GM23338 (cell line): ENCODE results near the gene CACNA1G. TPM values are rescaled to one million over a fixed set of nuclear protein-coding genes. Genes with fewer than 3 reads are reported as not detected.

Experiments used
- ATAC-seq: fragments of 200-7000 bp; cut with Tn5 transposase; 3 replicates; pipeline ENCODE4 v1.9.1; 2020
- DNase-seq: peaks from one replicate; pipeline ENCODE4 v3.0.0-alpha.2; 2015; ENCODE audit warnings: low spot score
- H2AFZ ChIP-seq: fragments of 200-600 bp; sonication (generic); 2 replicates; pipeline ENCODE4 v1.8.0; 2016; ENCODE audit warnings: antibody characterized with exemption, mild to moderate bottlenecking, moderate library complexity
- H3F3A ChIP-seq: fragments of 200-600 bp; sonication (generic); replicated peaks from 2 replicates; pipeline ENCODE4 v1.8.0; 2017; ENCODE audit warnings: antibody characterized with exemption, mixed run types, low read depth
- H3K27ac ChIP-seq: fragments of 200-600 bp; sonication (generic); 2 replicates; pipeline ENCODE4 v1.6.1; 2016; ENCODE audit warnings: low read depth
- H3K27me3 ChIP-seq: fragments of 200-600 bp; sonication (generic); 2 replicates; pipeline ENCODE4 v1.8.0; 2016; ENCODE audit warnings: mild to moderate bottlenecking, mixed run types, moderate library complexity; ENCODE audit not compliant: insufficient read depth
- H3K36me3 ChIP-seq: fragments of 200-600 bp; sonication (generic); 2 replicates; pipeline ENCODE4 v1.8.0; 2016; ENCODE audit warnings: mild to moderate bottlenecking; ENCODE audit not compliant: insufficient read depth
- H3K4me1 ChIP-seq: fragments of 200-600 bp; sonication (generic); 2 replicates; pipeline ENCODE4 v1.8.0; 2016; ENCODE audit warnings: mild to moderate bottlenecking, moderate library complexity; ENCODE audit not compliant: insufficient read depth
- H3K4me2 ChIP-seq: fragments of 200-600 bp; sonication (generic); 2 replicates; pipeline ENCODE4 v1.7.1; 2017; ENCODE audit warnings: mixed run types
- H3K4me3 ChIP-seq: fragments of 200-600 bp; sonication (generic); 2 replicates; pipeline ENCODE4 v1.6.1; 2016; ENCODE audit warnings: mixed run types
- H3K79me2 ChIP-seq: fragments of 200-600 bp; sonication (generic); replicated peaks from 2 replicates; pipeline ENCODE4 v1.8.0; 2017; ENCODE audit warnings: mild to moderate bottlenecking; ENCODE audit not compliant: insufficient read depth
- H3K9me2 ChIP-seq: fragments of 200-600 bp; sonication (generic); 2 replicates; pipeline ENCODE4 v1.8.0; 2017; ENCODE audit not compliant: insufficient read depth
- H4K20me1 ChIP-seq: fragments of 200-600 bp; sonication (generic); replicated peaks from 2 replicates; pipeline ENCODE4 v1.8.0; 2017; ENCODE audit warnings: mild to moderate bottlenecking; ENCODE audit not compliant: insufficient read depth
- H3K27ac Mint-ChIP-seq: 2 replicates; pipeline ENCODE4 v1.8.0; 2020; ENCODE audit warnings: inconsistent platforms, mild to moderate bottlenecking, moderate library complexity, mixed read lengths
- H3K27me3 Mint-ChIP-seq: 3 replicates; pipeline ENCODE4 v1.8.0; 2022; ENCODE audit warnings: low read depth, mild to moderate bottlenecking, moderate library complexity, mixed read lengths, inconsistent platforms; ENCODE audit not compliant: insufficient read depth, poor library complexity
- H3K36me3 Mint-ChIP-seq: 3 replicates; pipeline ENCODE4 v1.8.0; 2021; ENCODE audit warnings: low read depth, mild to moderate bottlenecking, inconsistent platforms, moderate library complexity, mixed read lengths
- H3K4me1 Mint-ChIP-seq: 3 replicates; pipeline ENCODE4 v1.8.0; 2020; ENCODE audit warnings: mild to moderate bottlenecking, inconsistent platforms, mixed read lengths
- H3K4me3 Mint-ChIP-seq: 3 replicates; pipeline ENCODE4 v1.8.0; 2021; ENCODE audit warnings: moderate library complexity, mild to moderate bottlenecking, inconsistent platforms, mixed read lengths
- H3K9me3 Mint-ChIP-seq: 3 replicates; pipeline ENCODE4 v1.8.0; 2020; ENCODE audit warnings: moderate library complexity, mild to moderate bottlenecking, inconsistent platforms, mixed read lengths
- CREB1 ChIP-seq: fragments of 250-450 bp; sonication (Bioruptor Pico); IDR thresholded peaks from 2 replicates; pipeline ENCODE4 v1.5.0; 2020; ENCODE audit warnings: low read depth, mild to moderate bottlenecking, moderate library complexity
- EZH2 ChIP-seq: fragments of 200-600 bp; sonication (generic); IDR thresholded peaks from one replicate; pipeline ENCODE4 v1.8.0; 2017; ENCODE audit warnings: antibody characterized with exemption, mild to moderate bottlenecking, low read depth; ENCODE audit not compliant: unreplicated experiment
- EZH2phosphoT487 ChIP-seq: fragments of 200-600 bp; sonication (generic); IDR thresholded peaks from one replicate; pipeline ENCODE4 v1.8.1; 2018; ENCODE audit warnings: antibody characterized with exemption; ENCODE audit not compliant: unreplicated experiment
- JUNB ChIP-seq: IDR thresholded peaks from one replicate; pipeline ENCODE4 v1.6.1; 2016; ENCODE audit warnings: antibody characterized with exemption; ENCODE audit not compliant: unreplicated experiment
- NANOG ChIP-seq: IDR thresholded peaks from 2 replicates; pipeline ENCODE4 v1.6.1; 2016; ENCODE audit warnings: antibody characterized with exemption, borderline replicate concordance
- STAT1 ChIP-seq: IDR thresholded peaks from one replicate; pipeline ENCODE4 v1.6.1; 2016; ENCODE audit warnings: antibody characterized with exemption; ENCODE audit not compliant: unreplicated experiment
- ZNF114 ChIP-seq: fragments of 250-450 bp; sonication (Bioruptor Pico); IDR thresholded peaks from 2 replicates; pipeline ENCODE4 v1.5.0; 2020; ENCODE audit warnings: mild to moderate bottlenecking, moderate library complexity
- ZNF331 ChIP-seq: fragments of 250-450 bp; sonication (Bioruptor Pico); IDR thresholded peaks from 2 replicates; pipeline ENCODE4 v1.5.0; 2020; ENCODE audit warnings: low read depth, mild to moderate bottlenecking, moderate library complexity
- polyA plus RNA-seq: library from polyadenylated mRNA; unstranded; fragments of >200 nt; fragmentation: Nextera tagmentation; extraction: Ambion mirVana; gene quantifications from 2 replicates; pipeline ENCODE4 v1.2.1, GENCODE V29; 2016
- total RNA-seq: library from RNA; depleted of rRNA; stranded (reverse); fragments of >200 nt; shearing (Covaris generic); gene quantifications from 2 replicates; pipeline ENCODE4 v1.2.3, GENCODE V29; 2014
- TF ChIP-seq, protein P1 (sequence below): IDR thresholded peaks from one replicate; pipeline ENCODE4 v1.6.1; 2018; ENCODE audit warnings: antibody characterized with exemption; ENCODE audit not compliant: unreplicated experiment
- TF ChIP-seq, protein P2 (sequence below), 2 experiments: fragments of 200-600 bp in 1 of 2; sonication (generic) in 1 of 2; conservative IDR thresholded peaks; 2 replicates each; pipeline versions ENCODE4 v1.5.1 to v1.6.1; 2016 to 2017; ENCODE audit warnings: antibody characterized with exemption in 2 of 2, low read depth in 2 of 2, mild to moderate bottlenecking in 2 of 2, moderate library complexity in 1 of 2
- TF ChIP-seq, protein P3 (sequence below): IDR thresholded peaks from 2 replicates; pipeline ENCODE4 v1.6.1; 2016; ENCODE audit warnings: antibody characterized with exemption

CACNA1G gene
- total and polyA plus RNA-seq, 2 experiments from 2014 or later: 1.4 to 5.1 TPM

DNA sequence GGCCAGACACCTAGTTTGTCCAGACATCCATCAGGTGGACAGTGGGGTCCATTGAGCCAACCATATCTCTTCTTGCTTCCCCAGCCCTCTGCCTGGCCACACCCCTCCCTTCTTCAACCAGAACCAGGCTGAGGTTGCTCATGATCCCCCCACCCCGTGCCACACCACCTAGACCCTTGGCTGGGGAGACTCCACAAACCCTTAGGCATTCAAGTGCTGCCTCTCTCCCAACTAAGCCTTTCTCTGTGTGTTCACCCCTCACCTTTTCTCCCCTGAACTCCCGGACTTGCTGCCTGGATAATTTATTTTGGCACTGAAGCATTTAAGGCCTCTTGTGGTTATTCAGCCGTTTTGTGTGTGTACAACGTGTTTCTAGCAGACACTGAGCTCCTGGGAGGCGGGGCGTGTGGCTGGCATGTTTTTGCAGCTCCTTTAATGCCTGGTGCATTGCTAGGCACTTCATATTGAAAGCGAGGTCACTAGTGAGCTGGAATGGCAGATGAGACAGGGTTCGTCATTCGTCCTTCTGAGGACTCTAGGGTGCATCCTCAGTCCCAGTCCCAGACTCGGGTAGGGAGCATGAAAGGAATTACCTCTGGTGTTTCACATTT lies 28.7 kb downstream of the CACNA1G start (continued):
- TF ChIP-seq, protein P1, sequence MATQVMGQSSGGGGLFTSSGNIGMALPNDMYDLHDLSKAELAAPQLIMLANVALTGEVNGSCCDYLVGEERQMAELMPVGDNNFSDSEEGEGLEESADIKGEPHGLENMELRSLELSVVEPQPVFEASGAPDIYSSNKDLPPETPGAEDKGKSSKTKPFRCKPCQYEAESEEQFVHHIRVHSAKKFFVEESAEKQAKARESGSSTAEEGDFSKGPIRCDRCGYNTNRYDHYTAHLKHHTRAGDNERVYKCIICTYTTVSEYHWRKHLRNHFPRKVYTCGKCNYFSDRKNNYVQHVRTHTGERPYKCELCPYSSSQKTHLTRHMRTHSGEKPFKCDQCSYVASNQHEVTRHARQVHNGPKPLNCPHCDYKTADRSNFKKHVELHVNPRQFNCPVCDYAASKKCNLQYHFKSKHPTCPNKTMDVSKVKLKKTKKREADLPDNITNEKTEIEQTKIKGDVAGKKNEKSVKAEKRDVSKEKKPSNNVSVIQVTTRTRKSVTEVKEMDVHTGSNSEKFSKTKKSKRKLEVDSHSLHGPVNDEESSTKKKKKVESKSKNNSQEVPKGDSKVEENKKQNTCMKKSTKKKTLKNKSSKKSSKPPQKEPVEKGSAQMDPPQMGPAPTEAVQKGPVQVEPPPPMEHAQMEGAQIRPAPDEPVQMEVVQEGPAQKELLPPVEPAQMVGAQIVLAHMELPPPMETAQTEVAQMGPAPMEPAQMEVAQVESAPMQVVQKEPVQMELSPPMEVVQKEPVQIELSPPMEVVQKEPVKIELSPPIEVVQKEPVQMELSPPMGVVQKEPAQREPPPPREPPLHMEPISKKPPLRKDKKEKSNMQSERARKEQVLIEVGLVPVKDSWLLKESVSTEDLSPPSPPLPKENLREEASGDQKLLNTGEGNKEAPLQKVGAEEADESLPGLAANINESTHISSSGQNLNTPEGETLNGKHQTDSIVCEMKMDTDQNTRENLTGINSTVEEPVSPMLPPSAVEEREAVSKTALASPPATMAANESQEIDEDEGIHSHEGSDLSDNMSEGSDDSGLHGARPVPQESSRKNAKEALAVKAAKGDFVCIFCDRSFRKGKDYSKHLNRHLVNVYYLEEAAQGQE: no peak
- TF ChIP-seq EZH2phosphoT487: no peak
- TF ChIP-seq, protein P2, sequence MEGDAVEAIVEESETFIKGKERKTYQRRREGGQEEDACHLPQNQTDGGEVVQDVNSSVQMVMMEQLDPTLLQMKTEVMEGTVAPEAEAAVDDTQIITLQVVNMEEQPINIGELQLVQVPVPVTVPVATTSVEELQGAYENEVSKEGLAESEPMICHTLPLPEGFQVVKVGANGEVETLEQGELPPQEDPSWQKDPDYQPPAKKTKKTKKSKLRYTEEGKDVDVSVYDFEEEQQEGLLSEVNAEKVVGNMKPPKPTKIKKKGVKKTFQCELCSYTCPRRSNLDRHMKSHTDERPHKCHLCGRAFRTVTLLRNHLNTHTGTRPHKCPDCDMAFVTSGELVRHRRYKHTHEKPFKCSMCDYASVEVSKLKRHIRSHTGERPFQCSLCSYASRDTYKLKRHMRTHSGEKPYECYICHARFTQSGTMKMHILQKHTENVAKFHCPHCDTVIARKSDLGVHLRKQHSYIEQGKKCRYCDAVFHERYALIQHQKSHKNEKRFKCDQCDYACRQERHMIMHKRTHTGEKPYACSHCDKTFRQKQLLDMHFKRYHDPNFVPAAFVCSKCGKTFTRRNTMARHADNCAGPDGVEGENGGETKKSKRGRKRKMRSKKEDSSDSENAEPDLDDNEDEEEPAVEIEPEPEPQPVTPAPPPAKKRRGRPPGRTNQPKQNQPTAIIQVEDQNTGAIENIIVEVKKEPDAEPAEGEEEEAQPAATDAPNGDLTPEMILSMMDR (conservative IDR thresholded peaks at IDR 0.05; ENCODE audit: low read depth in 2 of 2): no peak
- TF ChIP-seq, protein P3, sequence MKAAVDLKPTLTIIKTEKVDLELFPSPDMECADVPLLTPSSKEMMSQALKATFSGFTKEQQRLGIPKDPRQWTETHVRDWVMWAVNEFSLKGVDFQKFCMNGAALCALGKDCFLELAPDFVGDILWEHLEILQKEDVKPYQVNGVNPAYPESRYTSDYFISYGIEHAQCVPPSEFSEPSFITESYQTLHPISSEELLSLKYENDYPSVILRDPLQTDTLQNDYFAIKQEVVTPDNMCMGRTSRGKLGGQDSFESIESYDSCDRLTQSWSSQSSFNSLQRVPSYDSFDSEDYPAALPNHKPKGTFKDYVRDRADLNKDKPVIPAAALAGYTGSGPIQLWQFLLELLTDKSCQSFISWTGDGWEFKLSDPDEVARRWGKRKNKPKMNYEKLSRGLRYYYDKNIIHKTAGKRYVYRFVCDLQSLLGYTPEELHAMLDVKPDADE: no peak

DNA sequence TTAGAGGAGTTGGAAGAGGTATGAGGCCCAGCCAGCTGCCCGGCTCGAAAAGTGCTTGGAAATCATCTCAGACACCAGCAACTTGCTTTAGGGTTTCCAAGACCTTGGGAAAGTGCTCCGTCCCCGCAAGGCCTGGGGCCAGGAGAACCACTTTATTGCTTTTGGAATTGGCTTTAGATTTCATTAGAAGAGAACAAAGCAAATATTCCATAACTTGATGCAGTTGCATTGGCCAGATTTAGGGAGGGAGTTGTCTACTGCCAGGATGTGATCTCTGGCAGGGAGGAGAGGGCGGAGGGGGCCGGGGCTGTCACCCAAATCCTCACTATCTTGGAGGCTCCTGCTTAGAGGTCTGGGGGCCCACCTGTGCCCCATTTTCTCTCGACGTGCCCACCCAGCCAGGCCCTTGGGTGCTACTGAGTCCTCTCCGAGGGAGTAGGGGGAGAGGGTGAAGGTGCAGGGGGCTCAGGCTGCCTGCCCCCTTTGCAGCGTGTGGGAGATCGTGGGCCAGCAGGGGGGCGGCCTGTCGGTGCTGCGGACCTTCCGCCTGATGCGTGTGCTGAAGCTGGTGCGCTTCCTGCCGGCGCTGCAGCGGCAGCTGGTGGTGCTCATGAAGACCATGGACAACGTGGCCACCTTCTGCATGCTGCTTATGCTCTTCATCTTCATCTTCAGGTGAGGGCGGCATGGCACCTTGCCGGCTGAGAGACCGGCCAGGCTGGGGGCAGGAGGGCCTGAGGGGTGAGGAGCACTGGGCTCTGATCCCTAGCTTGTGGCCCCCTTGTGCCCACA lies 30.6 kb downstream of the CACNA1G start:
- no peak overlapping the region for H3K27ac ChIP-seq
- no peaks in the 10 kb centered on the region for H3K9me3 Mint-ChIP-seq
- H2AFZ ChIP-seq: no peak overlapping the region
- no peaks in the 10 kb centered on the region for H3K9me2 ChIP-seq
- ATAC-seq (no peak), DNase-seq (no peak)
- no peaks in the 10 kb centered on the region for H3K36me3 ChIP-seq
- H3K4me1 Mint-ChIP-seq: peaks cover 25% of the 10 kb centered on the region
- H3K79me2 ChIP-seq: no peaks in the 10 kb centered on the region
- no peaks in the 10 kb centered on the region for H3K27me3 ChIP-seq
- no peak overlapping the region for H3K4me3 ChIP-seq
- H4K20me1 ChIP-seq: no peaks in the 10 kb centered on the region
- H3K27ac Mint-ChIP-seq: no peak overlapping the region
- H3K4me2 ChIP-seq: no peak overlapping the region
- no peak overlapping the region for H3K4me3 Mint-ChIP-seq
- H3F3A ChIP-seq: no peaks in the 10 kb centered on the region
- peaks cover 30% of the 10 kb centered on the region for H3K27me3 Mint-ChIP-seq
- peaks cover 6% of the 10 kb centered on the region; the same call in 1 of the 2 replicates for H3K4me1 ChIP-seq
- no peaks in the 10 kb centered on the region for H3K36me3 Mint-ChIP-seq
- TF ChIP-seq ZNF114: no peak
- TF ChIP-seq, protein P3: no peak
- TF ChIP-seq EZH2: no peak
- TF ChIP-seq JUNB: no peak
- TF ChIP-seq CREB1 (CRISPR knock-in tag): no peak
- TF ChIP-seq ZNF331 (CRISPR knock-in tag): no peak
- no peak for TF ChIP-seq STAT1
- no peak for TF ChIP-seq NANOG
- TF ChIP-seq, protein P2 (conservative IDR thresholded peaks at IDR 0.05; ENCODE audit: low read depth in 2 of 2): no peak
